Left hindlimb (tissue), 1 donor: Measurements from ENCODE around the gene SYNJ1.
A peak's percentile ranks its signal among the peaks of the same experiment; 100 is the strongest.
"Not testable (repeated sequence)": the region's sequence is repeated elsewhere in the genome, so short reads cannot be mapped to it uniquely, and the experiment has no call there.

Experiments
- DNase-seq: peaks from one replicate; pipeline ENCODE4 v3.0.0-alpha.2; 2018

Gene SYNJ1

GRCh38 chr21:32733356-32733755 lies 5.5 kb upstream of the SYNJ1 start:
- no peak for DNase-seq

GRCh38 chr21:32732544-32732943 lies 4.7 kb upstream of the SYNJ1 start:
- no peak for DNase-seq

- DNase-seq = no peak
These were observed 1.0 kb upstream of the SYNJ1 start for GRCh38 chr21:32728848-32729247.

- no peak for DNase-seq
These were observed 635 bp upstream of the SYNJ1 start for GRCh38 chr21:32728456-32728839.

- DNase-seq = peak; percentile 61
These were observed 750 bp downstream of the SYNJ1 start for GRCh38 chr21:32726839-32727686.

GRCh38 chr21:32719085-32719484 lies 8.7 kb downstream of the SYNJ1 start:
- no peak for DNase-seq

- no peak for DNase-seq
These were observed 9.9 kb downstream of the SYNJ1 start for GRCh38 chr21:32717851-32718316.

GRCh38 chr21:32716486-32716885 lies 11.3 kb downstream of the SYNJ1 start:
- no peak for DNase-seq

- no peak for DNase-seq
These were observed 14.1 kb downstream of the SYNJ1 start for GRCh38 chr21:32713726-32714125.

- DNase-seq = no peak
These were observed 15.2 kb downstream of the SYNJ1 start for GRCh38 chr21:32712641-32713040.

GRCh38 chr21:32712043-32712442 lies 15.8 kb downstream of the SYNJ1 start:
- no peak for DNase-seq

GRCh38 chr21:32710987-32711386 lies 16.8 kb downstream of the SYNJ1 start:
- no peak for DNase-seq

GRCh38 chr21:32710069-32710784 lies 17.6 kb downstream of the SYNJ1 start:
- DNase-seq = no peak

GRCh38 chr21:32708069-32708468 lies 19.7 kb downstream of the SYNJ1 start:
- no peak for DNase-seq

- DNase-seq = no peak
These were observed 21.9 kb downstream of the SYNJ1 start for GRCh38 chr21:32705901-32706300.

- no peak for DNase-seq
These were observed 22.7 kb downstream of the SYNJ1 start for GRCh38 chr21:32705139-32705538.

GRCh38 chr21:32702702-32703101 lies 25.1 kb downstream of the SYNJ1 start:
- no peak for DNase-seq

- DNase-seq = no peak
These were observed 28.7 kb downstream of the SYNJ1 start for GRCh38 chr21:32698971-32699693.

- DNase-seq = no peak
These were observed 29.5 kb downstream of the SYNJ1 start for GRCh38 chr21:32698286-32698685.

GRCh38 chr21:32695482-32695881 lies 32.3 kb downstream of the SYNJ1 start:
- not testable (repeated sequence) for DNase-seq

- DNase-seq = no peak
These were observed 34.2 kb downstream of the SYNJ1 start for GRCh38 chr21:32693581-32693980.

- no peak for DNase-seq
These were observed 37.7 kb downstream of the SYNJ1 start for GRCh38 chr21:32690085-32690484.

- no peak for DNase-seq
These were observed 40.0 kb downstream of the SYNJ1 start for GRCh38 chr21:32687643-32688345.
